GM18507 (cell line): ENCODE measurements around the gene CCDC80.

Experiments used
- DNase-seq: peaks from one replicate; pipeline ENCODE4 v3.0.0; 2011; ENCODE audit warnings: low read depth; ENCODE audit not compliant: insufficient read length; ENCODE audit errors: extremely low spot score
- FAIRE-seq: peaks from 2 replicates; lab custom pipeline; 2011; peaks lifted over from hg19 to GRCh38; lab: Jason Lieb, UNC

CCDC80 gene, protein sequence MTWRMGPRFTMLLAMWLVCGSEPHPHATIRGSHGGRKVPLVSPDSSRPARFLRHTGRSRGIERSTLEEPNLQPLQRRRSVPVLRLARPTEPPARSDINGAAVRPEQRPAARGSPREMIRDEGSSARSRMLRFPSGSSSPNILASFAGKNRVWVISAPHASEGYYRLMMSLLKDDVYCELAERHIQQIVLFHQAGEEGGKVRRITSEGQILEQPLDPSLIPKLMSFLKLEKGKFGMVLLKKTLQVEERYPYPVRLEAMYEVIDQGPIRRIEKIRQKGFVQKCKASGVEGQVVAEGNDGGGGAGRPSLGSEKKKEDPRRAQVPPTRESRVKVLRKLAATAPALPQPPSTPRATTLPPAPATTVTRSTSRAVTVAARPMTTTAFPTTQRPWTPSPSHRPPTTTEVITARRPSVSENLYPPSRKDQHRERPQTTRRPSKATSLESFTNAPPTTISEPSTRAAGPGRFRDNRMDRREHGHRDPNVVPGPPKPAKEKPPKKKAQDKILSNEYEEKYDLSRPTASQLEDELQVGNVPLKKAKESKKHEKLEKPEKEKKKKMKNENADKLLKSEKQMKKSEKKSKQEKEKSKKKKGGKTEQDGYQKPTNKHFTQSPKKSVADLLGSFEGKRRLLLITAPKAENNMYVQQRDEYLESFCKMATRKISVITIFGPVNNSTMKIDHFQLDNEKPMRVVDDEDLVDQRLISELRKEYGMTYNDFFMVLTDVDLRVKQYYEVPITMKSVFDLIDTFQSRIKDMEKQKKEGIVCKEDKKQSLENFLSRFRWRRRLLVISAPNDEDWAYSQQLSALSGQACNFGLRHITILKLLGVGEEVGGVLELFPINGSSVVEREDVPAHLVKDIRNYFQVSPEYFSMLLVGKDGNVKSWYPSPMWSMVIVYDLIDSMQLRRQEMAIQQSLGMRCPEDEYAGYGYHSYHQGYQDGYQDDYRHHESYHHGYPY

DNA sequence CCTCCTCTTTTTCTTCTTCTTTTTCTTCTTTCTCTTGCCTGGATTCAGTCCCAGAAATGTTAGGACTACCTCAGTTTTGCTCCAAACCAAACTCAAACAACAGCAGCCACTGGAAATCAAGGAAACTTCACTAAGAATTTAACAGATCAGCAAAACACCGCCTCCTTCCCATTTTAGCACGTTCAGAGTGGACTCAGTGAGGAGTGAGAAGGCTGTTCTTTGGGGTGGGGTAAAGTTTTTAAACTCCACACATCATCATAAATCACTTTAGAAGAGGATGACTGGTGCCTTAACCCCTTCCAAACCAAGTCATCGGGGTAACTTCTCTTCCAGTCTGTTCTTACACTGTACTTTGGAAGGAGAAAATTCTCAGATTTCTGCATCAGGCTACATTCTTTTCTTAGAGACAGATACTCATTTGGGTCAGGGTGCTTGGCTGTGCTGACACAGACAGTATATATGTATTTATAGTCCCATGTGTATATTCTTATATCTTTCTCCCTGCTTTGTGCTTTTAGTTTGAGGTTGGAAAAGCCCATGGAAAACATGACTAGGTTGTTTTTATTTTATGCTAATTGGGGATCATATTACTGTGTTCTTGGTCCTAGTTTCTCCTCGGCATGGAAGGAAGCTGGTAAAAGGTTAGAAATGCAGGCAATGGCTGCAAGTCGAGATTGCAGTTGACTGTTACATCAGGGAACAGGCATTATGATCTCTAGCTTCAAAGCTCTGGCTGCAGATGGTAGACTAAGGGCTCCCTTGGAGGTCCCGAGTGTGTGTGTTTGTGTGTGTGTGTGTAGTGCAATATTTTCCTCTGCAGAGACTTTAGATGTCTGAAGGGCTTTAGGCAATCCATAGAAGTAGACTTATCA, at the start of gene CCDC80:
CCDC80 (minus strand) TSS at position 214 of the 872 bp plus-strand sequence. CDS start 1,238 bp downstream, outside the sequence.
- no peak for DNase-seq
- FAIRE-seq = no peak

DNA sequence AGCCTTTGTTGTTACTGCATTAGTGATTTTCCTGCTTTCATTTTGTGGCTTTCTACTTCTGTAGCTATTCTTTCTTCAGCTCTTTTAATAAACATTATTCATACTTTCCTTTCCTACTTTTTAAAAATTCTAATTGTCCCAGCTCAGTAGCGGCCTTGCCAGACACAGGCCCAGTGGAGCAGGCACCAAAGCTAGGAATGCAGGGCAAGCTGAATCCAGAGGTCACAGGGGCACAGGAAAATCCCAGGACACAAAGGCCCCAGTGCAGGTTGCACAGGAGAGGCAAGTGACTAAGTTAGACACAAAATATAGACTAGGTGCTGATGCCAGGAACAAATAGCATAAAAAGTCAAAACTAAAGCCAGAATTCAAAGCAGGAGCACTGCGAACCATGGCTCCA, 49.0 kb upstream of the CCDC80 start:
- no peak for FAIRE-seq

DNA sequence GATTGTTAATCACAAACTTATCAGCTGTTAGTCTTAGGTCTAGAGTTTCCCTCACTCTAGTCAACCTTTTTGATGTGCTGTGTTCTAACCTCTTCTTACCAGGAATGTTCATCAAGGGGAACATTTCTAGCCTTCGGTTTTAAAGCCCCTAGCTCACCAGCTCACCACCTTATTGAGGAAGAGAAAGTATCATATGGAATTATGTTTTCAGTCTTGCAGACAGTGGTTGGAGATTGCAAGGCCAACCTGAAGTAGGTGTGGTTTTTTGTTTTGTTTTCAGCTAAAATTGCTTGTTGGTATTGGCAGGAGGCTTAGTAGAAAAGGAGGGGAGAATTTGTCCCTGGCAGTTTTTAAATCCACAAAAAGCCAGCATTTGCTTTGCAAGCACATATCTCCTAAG, 48.4 kb upstream of the CCDC80 start:
- DNase-seq = no peak
- FAIRE-seq = no peak

More for the DNA sequence above, 49.0 kb upstream of the CCDC80 start:
- DNase-seq = no peak

DNA sequence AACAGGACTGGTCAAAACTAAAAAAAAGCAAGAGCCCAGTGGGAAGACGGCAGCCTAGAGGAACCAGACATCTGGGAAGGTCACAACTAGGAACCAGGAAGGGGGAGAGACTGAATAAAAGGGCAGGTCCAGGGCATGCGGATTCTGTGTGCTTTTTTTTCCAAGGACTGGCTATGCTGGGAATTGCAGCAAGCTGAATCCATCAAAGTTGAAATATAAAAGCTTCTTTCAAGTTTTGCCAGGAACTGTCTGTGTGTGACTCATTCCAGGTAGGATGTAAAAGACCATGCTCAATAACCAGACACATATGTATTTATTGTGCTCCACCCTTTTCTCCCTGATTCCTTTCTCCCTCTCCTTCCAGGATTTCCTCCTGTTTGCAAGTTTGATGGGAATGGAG, 47.9 kb upstream of the CCDC80 start:
- no peak for FAIRE-seq

DNA sequence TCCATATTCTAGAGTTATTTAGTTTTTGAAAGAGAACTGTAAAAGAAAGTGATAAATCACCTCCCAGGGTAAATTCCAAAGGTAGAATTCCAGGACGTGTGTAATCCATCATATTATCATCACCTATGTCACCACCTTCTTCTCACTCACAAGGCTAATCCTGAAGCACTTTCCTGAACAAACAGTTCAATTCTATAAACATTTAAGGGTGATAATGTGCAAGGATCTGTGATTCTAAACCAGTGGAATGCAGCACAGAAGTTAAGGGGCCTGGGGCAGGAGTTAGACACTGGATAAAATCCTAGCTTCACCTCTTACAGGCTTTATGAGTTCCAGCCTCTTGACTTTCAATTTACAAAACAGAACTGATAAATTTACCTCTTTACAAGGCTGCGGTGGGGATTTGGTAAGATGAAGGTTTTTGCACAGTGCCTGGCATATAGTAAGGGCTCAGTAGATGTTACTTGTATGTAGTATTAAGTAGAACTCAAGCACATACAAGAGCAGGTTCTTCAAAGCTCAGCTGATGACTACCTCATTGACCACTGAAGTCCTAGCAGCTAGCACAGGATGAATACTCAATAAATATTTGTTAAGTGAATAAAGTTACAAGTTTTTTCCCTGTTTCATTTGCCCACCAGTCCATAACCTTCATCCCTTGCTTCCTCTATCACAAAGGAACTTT, 47.3 kb upstream of the CCDC80 start:
- FAIRE-seq (no peak), DNase-seq (no peak)

More for the DNA sequence above, 47.9 kb upstream of the CCDC80 start:
- DNase-seq = no peak

DNA sequence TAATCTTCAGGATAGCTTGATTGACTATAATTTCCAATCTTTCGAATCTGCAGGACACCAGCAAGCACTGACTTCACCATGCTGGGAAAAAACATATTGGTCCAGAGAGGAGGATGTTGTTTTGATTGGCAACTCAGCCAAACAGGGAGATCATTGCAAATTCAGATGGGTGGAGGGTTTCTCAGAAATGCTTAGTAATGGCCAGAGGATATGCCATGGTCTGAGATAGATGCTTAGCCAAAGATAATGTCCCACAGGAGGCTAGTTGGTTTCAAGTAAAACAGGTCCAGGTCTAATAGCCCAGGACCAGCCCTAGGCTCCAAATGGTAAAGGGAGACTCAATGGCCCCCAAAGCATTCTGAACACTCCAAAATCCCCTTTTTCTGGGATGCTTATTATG, 46.7 kb upstream of the CCDC80 start:
- FAIRE-seq = no peak

DNA sequence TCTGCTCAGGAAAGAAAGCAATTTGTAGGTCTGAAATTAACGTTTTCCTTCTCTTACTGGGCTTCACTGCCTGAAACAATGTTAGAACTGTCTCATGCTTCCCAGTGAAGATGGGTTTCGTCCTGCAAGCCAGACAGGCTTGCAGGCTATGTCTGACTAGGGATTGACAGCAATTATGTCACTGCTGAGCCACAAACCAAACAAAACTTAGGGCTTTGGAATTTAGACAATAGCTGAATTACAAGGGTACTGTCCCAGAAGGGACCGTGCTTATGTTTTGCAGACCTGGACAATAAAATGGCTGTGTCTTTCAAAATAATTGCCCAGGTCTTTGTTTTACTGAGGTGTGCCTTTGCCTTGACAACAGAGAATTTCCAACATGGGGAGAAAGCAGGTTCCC, 46.3 kb upstream of the CCDC80 start:
- DNase-seq = no peak
- no peak for FAIRE-seq

More for the DNA sequence above, 46.7 kb upstream of the CCDC80 start:
- DNase-seq = no peak

DNA sequence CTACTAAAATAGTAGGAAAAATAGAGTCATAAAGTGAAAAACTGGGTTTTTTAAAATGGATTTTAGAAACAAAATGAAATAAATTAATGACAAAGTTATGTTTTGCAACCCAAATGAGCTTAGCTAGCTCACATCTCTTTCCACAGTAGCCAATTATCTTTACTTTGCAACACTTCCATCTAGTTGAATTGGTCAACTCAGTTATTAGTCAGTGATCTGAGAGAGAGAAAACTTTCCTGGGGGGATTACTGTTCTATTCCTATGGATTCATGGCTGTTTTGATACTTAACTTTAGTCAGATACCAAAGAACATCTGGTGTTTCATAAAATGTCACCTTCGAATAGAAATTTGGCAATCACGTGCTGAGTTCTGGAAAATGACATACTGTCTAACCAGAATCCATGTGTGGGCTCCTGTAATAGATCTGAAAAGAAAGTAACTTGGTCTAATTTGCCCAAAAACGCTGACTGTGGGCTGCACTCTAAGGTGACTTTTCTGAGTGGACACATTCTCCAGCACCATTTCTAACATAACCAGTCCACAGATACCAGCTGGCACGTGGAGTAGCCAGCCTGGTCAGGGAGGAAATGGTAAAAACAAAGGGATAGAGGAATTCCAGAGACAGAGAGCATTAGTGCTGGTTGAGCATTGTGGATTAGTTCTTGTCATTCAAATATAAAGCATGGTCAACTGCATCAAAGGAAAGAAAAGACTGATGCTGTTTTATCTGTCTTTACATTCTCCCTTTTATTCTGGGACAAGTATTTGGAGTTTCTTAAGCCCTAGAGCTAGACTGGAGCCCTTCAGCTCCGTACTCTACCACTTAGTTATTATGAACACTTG, 45.2 kb upstream of the CCDC80 start:
- no peak for DNase-seq
- FAIRE-seq = no peak

DNA sequence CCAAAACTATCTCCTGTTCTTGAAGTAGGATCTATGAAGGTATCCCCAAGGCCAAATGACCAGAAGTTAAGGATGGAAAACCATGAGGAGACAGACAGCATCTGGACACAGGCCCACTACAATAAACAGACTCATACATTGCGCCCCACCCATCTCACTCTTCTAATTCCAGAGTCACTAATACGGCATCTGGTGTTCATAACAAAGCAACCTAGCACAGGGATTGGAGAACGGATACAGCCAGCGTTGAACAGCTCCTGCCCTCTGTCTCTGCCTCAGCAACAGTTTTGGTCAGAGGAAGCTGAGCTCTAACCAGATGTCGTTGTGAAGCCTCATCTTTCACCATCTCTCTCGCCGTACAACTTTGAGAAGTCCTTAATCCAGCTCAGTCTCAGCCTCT, 44.5 kb upstream of the CCDC80 start:
- no peak for DNase-seq
- no peak for FAIRE-seq

DNA sequence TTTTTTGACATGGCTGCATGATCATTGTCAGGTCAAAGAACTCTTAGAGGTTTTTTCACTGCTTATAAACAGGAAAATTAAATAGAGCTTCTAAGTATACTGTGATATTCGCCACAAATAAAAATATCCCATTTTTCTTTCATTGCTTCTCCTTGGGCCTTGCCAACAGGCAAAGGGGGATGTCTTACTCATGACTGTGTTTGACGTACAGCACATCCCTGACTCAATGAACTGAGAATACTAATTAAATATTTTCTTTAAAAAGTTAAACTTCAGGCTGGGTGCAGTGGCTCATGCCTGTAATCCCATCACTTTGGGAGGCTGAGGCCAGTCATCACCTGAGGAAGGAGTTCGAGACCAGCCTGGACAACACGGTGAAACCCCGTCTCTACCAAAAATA, 41.4 kb upstream of the CCDC80 start:
- no peak for DNase-seq
- FAIRE-seq = no peak

DNA sequence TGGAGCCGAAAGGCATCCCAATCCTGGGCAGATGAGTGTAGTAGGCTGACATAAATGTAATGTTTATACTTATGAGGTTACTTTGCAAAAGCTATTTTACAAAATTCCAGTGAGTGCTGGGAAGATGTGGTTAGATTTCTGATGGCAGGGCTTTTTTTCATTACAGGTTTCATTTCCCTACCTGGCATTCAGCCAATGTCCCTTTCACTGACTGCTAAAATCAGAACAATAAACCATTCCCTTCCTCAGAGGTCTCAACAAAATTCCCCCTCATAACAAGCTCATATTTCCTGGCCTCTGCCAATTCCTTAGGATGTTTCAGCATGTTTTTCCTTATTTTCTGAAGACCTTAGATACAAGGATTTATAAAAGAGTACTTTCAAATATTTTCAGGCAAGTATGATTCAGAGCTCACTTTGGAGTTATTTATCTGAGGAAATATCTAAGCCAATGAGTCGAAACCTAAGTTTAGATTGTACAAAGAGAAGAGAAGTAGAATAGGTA, 40.9 kb upstream of the CCDC80 start:
- no peak for FAIRE-seq
- DNase-seq = no peak

DNA sequence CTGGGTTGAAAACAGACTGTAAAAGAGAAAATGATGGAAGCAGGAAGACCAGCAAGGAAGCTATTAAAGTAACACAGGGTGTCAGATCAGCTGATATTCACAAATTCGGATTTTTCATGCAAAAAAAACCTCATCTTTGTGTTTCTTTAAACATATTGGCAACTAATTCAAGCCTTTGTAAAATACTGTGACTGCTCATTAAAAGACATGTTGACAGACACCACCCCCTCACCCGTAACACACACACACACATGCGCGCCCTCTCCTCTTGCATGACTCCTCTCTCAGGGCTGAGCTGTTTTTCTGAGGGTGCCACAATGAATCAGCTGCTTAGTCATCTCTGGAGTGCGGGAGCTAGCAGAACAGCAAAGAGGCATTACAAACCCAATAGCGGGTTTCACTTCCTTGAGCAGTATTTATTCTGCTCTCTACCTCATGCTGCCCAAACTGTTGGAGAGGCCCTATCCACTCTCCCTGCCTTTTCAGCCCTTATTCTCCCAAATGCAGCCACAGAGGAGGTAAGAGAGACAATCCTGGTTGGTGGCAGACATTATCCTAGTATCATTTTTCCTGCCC, 35.8 kb upstream of the CCDC80 start:
- peak; percentile 99 for FAIRE-seq

DNA sequence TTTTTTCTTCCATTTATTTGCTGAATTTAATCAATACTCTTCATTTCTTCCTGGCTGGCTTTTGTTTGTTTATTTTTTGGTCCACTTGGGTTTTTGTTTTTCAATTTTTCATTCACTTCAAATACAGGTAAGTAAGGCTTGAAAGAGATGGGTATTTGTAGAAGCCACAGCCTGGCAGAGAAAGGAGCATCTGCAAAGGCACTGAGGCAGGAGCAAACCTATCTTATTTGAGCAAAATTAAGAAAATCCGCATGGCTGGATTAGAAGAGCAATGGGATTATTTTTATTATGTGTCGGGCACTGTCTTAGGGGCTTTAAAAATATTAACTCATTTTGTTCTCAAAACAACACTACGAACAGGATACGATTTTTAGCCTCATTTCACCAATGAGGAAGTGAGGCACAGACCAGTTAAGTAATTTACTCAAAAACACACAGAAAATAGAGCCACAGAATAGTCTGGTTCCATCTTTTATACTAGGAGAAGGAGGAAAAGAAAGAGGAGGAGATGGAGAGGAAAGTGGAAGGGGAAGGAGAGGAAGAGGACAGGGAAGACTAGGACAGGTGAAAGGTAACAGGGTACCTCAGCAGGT, 35.1 kb upstream of the CCDC80 start:
- FAIRE-seq = peak; percentile 31
- DNase-seq = no peak

More for the DNA sequence above, 35.8 kb upstream of the CCDC80 start:
- DNase-seq = peak; percentile 57

DNA sequence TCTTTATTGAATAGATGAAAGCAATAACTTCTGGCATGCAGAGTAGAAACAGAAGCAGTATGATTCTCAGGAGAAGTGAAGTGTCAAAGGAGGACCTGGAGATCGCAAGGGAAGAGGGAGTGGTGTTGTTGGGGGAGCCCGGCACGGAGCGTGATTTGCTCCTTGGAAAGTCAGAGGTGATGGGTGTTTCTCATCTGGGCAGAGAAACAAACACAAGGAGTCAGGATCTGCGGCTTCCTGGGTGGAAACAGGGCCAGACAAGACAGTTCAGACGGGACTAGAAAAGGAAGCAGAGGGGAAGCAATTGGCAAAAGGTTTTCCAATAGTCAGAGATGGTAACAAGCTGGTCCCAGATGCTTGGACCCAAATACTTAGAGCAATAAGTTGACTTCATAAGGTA, 34.4 kb upstream of the CCDC80 start:
- no peak for FAIRE-seq

DNA sequence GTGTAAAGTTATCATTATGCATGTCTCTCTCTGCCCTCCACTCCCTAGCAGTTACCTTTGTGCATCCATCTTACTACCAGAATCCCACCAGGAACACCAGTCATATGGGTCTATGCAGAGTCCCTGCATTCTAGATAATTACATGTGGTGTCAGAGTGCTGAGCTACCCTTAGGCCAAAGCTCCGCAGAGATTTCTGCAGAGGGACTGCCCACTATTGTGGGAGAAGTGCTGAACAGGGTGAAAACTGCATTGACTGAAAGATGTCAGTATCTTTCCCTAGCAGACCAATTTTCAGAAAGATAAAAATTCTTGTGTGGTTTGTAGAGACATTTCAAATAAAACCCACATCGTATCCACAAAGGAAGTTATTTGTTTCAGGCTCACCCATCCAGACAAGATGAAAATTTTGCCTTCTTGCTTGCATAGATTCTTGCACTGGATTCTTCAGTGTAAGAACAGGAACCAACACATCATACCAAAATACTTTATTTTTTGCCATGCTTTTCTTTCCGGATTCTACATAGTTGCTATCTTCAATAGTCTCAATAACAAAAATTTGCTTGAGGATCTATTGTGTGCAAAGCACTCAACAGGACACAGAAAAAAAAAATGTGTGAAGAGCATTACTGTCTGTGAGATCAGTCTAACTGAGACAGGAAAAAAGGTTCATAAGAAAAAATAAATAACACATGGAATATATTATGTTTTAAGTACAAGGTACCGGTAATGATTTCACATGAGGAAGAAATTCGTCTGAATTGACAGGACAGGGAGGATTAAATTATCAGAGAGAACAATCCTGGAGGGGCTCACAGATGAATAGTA, 32.0 kb upstream of the CCDC80 start:
- DNase-seq = no peak
- FAIRE-seq = no peak

More for the DNA sequence above, 34.4 kb upstream of the CCDC80 start:
- no peak for DNase-seq

DNA sequence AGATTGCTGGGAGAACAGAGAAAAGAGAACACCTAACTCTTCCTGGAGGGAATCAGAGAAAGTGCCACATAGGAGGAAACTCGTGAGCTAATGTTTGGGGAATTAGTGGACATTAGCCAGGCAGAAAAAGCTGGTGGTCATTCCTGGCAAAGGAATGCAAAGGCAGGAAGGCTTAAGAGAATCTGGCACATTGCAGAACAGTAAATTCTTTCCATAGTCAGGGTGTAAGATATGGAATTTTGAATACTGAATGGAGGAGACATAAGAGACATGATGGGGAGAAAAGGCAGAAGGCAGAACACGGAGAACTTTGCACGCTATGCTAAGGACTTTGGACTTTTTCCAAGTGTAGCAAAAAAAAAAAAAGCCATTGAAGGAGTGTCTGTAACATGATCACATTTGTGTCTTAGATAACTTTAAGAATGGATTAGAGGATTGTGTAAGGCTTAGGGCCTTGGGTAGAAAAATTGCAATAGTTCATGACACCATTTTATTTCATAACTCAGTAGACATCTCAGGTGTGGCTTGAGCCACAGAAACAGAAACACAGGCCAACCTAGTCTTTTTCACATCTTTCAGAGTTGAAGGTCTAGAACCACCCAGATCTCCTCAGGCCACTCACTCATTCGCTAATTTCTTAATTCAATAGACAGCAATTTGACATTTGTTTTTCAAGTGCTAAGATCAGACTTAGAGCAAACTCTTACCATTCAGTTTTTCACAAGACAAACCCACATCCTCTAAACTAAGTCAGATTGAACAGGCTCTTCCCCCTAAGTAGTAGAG, 31.2 kb upstream of the CCDC80 start:
- DNase-seq (no peak), FAIRE-seq (peak; percentile 70)
